IPS-15b (cell line): ENCODE results near the gene KIF13A.

Source experiments
- H3K27me3 ChIP-seq: one replicate; pipeline ENCODE4 v1.6.1; 2013; ENCODE audit warnings: low read length; ENCODE audit not compliant: control insufficient read depth, insufficient read depth
- H3K36me3 ChIP-seq: one replicate; pipeline ENCODE4 v1.6.1; 2013; ENCODE audit warnings: low read length; ENCODE audit not compliant: control insufficient read depth, insufficient read depth
- H3K4me1 ChIP-seq: one replicate; pipeline ENCODE4 v1.6.1; 2013; ENCODE audit warnings: mild to moderate bottlenecking, low read length; ENCODE audit not compliant: control insufficient read depth, insufficient read depth
- H3K4me3 ChIP-seq: one replicate; pipeline ENCODE4 v1.5.1; 2013; ENCODE audit warnings: low read depth, low read length
- H3K9ac ChIP-seq: one replicate; pipeline ENCODE4 v1.6.1; 2013; ENCODE audit warnings: low read depth, mild to moderate bottlenecking, low read length
- H3K9me3 ChIP-seq: one replicate; pipeline ENCODE4 v1.6.1; 2013; ENCODE audit warnings: mild to moderate bottlenecking, low read length; ENCODE audit not compliant: control insufficient read depth, insufficient read depth

KIF13A gene

GRCh38 chr6:17709476-17709875, 278.0 kb downstream of the KIF13A start:
- H3K36me3 ChIP-seq = no peaks in the 10 kb centered on the region
- no peaks in the 10 kb centered on the region for H3K4me1 ChIP-seq
- H3K27me3 ChIP-seq = no peaks in the 10 kb centered on the region
- H3K4me3 ChIP-seq = no peak overlapping the region
- no peak overlapping the region for H3K9ac ChIP-seq
- no peaks in the 10 kb centered on the region for H3K9me3 ChIP-seq
